GM12878 (cell line): ENCODE measurements around the gene NFS1. TPM values are rescaled to one million over a fixed set of nuclear protein-coding genes. Genes with fewer than 3 reads are reported as not detected.
A peak's percentile ranks its signal among the peaks of the same experiment; 100 is the strongest.

Experiments used
- FOXK2 ChIP-seq: fragments of 450-650 bp; IDR thresholded peaks from 2 replicates; pipeline ENCODE4 v1.6.1; 2017; ENCODE audit warnings: mild to moderate bottlenecking, moderate library complexity
- GABPA ChIP-seq: IDR thresholded peaks from 2 replicates; pipeline ENCODE4 v1.6.1; 2014; ENCODE audit warnings: antibody characterized with exemption, low read depth, mild to moderate bottlenecking, inconsistent platforms
- JUND ChIP-seq: IDR thresholded peaks from 2 replicates; pipeline ENCODE4 v1.6.1; 2012; ENCODE audit warnings: low read depth, mild to moderate bottlenecking, low read length, improper control_type of control experiment, moderate library complexity
- KDM1A ChIP-seq: fragments of 200-600 bp; sonication (generic); IDR thresholded peaks from 2 replicates; pipeline ENCODE4 v1.6.1; 2016; ENCODE audit warnings: borderline replicate concordance
- MEF2A ChIP-seq: IDR thresholded peaks from 2 replicates; pipeline ENCODE4 v1.6.1; 2011; ENCODE audit warnings: low read depth, mild to moderate bottlenecking, low read length, moderate library complexity; ENCODE audit not compliant: insufficient read depth
- NFXL1 ChIP-seq: fragments of 450-650 bp; IDR thresholded peaks from 2 replicates; pipeline ENCODE4 v1.6.1; 2017; ENCODE audit warnings: antibody characterized with exemption, mild to moderate bottlenecking, borderline replicate concordance
- NR2F1 ChIP-seq: fragments of 450-650 bp; conservative IDR thresholded peaks from 2 replicates; pipeline ENCODE4 v1.6.1; 2017; ENCODE audit warnings: mild to moderate bottlenecking
- SRF ChIP-seq, 2 experiments: IDR thresholded peaks; 2 replicates each; pipeline ENCODE4 v1.6.1; 2011; ENCODE audit warnings: low read depth in 2 of 2, low read length in 2 of 2, mild to moderate bottlenecking in 1 of 2, moderate library complexity in 1 of 2
- polyA plus RNA-seq, 11 experiments: library from polyadenylated mRNA; depleted of rRNA in 4 of 11; unstranded in 6 of 11; stranded (reverse) in 5 of 11; fragments of >200 nt; fragmentation: Nextera tagmentation in 4 of 11; fragmentation: Illumina TruSeq in 1 of 11; extraction: Ambion mirVana in 4 of 11; extraction: Trizol in 1 of 11; gene quantifications; 1 replicate in 1 of 11; 2 replicates in 10 of 11; pipeline versions ENCODE4 v1.2.1 to v1.2.3, GENCODE V29; 2011 to 2016; ENCODE audit warnings: inconsistent platforms in 2 of 11, missing spikeins in 2 of 11, low read depth in 1 of 11
- total RNA-seq, 4 experiments: library from RNA; depleted of rRNA in 3 of 4; stranded (reverse); fragments of >200 nt in 3 of 4; fragmentation: Illumina TruSeq in 1 of 4; extraction: Trizol in 1 of 4; gene quantifications; 2 replicates each; pipeline versions ENCODE4 v1.2.1 to v1.2.3, GENCODE V29; 2013 to 2021
- TF ChIP-seq, protein P1 (sequence below): fragments of 450-650 bp; IDR thresholded peaks from 2 replicates; pipeline ENCODE4 v1.6.1; 2017; ENCODE audit warnings: mild to moderate bottlenecking, moderate library complexity
- TF ChIP-seq, protein P2 (sequence below): fragments of 450-650 bp; IDR thresholded peaks from 2 replicates; pipeline ENCODE4 v1.6.1; 2014; ENCODE audit warnings: mild to moderate bottlenecking
- TF ChIP-seq, protein P3 (sequence below): fragments of 450-650 bp; formaldehyde crosslinking; IDR thresholded peaks from 2 replicates; pipeline ENCODE4 v1.4.0; 2022; ENCODE audit warnings: mild to moderate bottlenecking, moderate library complexity
- TF ChIP-seq, protein P4 (sequence below): IDR thresholded peaks from 2 replicates; pipeline ENCODE4 v1.6.1; 2012; ENCODE audit warnings: mild to moderate bottlenecking, low read depth, low read length
- TF ChIP-seq, protein P5 (sequence below): IDR thresholded peaks from 2 replicates; pipeline ENCODE4 v1.6.1; 2011; ENCODE audit warnings: low read depth, mild to moderate bottlenecking, low read length, moderate library complexity, borderline replicate concordance; ENCODE audit errors: extremely low read depth
- TF ChIP-seq, protein P6 (sequence below): IDR thresholded peaks from 2 replicates; pipeline ENCODE4 v1.6.1; 2011; ENCODE audit warnings: borderline replicate concordance, low read depth, mild to moderate bottlenecking, moderate library complexity, mixed read lengths, low read length; ENCODE audit not compliant: insufficient read depth; ENCODE audit errors: extremely low read length

The NFS1 gene
- total and polyA plus RNA-seq, 10 of the 15 experiments (the other 5 are each of a cell fraction or from before 2014, with no cell fraction given), result 9.2 to 74.1 (median 38.6) TPM

DNA sequence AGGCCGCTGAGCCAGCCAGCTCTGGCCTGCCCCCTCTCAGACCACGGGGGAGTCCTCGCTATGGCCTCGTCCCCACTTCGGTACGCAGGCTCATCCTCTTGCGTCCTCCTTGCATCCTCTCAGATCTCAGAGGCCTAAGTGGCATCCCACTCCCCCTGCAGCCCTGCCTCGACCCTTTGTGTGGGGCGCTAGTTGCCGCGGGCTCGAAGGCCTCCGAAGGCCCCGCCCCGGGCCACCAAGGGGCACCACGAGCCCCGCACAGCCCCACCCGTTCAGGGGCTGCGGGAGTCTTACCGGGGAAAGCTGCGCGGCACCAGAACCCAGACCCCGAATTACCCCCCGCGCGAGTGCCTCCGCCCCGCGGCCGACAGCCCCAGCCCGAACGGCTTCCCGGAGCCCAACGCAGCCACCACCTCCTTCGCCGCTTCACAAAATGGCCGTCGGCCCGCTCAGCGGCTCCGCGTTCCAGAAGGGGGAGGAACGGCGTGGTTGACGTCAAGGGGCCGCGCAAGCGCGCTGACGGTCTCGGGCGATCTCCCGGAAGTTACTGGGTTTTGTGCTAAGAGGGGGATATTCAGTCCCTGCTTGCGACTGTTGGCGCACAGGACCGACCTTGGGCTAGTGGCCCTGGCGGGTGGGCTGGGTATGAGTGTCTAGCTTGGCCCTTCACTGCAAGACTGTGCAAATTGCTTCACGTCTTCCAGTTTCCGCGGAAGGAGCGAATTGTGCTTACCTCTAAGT lies 34.5 kb downstream of the NFS1 start, which contains the start of the genes CPNE1 and RBM12 (continued):
- TF ChIP-seq, protein P1, sequence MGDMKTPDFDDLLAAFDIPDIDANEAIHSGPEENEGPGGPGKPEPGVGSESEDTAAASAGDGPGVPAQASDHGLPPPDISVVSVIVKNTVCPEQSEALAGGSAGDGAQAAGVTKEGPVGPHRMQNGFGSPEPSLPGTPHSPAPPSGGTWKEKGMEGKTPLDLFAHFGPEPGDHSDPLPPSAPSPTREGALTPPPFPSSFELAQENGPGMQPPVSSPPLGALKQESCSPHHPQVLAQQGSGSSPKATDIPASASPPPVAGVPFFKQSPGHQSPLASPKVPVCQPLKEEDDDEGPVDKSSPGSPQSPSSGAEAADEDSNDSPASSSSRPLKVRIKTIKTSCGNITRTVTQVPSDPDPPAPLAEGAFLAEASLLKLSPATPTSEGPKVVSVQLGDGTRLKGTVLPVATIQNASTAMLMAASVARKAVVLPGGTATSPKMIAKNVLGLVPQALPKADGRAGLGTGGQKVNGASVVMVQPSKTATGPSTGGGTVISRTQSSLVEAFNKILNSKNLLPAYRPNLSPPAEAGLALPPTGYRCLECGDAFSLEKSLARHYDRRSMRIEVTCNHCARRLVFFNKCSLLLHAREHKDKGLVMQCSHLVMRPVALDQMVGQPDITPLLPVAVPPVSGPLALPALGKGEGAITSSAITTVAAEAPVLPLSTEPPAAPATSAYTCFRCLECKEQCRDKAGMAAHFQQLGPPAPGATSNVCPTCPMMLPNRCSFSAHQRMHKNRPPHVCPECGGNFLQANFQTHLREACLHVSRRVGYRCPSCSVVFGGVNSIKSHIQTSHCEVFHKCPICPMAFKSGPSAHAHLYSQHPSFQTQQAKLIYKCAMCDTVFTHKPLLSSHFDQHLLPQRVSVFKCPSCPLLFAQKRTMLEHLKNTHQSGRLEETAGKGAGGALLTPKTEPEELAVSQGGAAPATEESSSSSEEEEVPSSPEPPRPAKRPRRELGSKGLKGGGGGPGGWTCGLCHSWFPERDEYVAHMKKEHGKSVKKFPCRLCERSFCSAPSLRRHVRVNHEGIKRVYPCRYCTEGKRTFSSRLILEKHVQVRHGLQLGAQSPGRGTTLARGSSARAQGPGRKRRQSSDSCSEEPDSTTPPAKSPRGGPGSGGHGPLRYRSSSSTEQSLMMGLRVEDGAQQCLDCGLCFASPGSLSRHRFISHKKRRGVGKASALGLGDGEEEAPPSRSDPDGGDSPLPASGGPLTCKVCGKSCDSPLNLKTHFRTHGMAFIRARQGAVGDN, result peak; percentile 94
- TF ChIP-seq SRF (IDR thresholded peaks at IDR 0.05; ENCODE audit: low read depth in 2 of 2, low read length in 2 of 2) (no peak), JUND (peak; percentile 59; the same call in 1 of the 2 replicates), GABPA (no peak), NFXL1 (no peak), FOXK2 (peak; percentile 89), KDM1A (no peak), MEF2A (no peak), NR2F1 (peak; percentile 85)
- TF ChIP-seq, protein P2, sequence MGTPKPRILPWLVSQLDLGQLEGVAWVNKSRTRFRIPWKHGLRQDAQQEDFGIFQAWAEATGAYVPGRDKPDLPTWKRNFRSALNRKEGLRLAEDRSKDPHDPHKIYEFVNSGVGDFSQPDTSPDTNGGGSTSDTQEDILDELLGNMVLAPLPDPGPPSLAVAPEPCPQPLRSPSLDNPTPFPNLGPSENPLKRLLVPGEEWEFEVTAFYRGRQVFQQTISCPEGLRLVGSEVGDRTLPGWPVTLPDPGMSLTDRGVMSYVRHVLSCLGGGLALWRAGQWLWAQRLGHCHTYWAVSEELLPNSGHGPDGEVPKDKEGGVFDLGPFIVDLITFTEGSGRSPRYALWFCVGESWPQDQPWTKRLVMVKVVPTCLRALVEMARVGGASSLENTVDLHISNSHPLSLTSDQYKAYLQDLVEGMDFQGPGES, result 0 out of 2 replicates have a peak, but pooled peaks have one; percentile 13
- TF ChIP-seq, protein P3, sequence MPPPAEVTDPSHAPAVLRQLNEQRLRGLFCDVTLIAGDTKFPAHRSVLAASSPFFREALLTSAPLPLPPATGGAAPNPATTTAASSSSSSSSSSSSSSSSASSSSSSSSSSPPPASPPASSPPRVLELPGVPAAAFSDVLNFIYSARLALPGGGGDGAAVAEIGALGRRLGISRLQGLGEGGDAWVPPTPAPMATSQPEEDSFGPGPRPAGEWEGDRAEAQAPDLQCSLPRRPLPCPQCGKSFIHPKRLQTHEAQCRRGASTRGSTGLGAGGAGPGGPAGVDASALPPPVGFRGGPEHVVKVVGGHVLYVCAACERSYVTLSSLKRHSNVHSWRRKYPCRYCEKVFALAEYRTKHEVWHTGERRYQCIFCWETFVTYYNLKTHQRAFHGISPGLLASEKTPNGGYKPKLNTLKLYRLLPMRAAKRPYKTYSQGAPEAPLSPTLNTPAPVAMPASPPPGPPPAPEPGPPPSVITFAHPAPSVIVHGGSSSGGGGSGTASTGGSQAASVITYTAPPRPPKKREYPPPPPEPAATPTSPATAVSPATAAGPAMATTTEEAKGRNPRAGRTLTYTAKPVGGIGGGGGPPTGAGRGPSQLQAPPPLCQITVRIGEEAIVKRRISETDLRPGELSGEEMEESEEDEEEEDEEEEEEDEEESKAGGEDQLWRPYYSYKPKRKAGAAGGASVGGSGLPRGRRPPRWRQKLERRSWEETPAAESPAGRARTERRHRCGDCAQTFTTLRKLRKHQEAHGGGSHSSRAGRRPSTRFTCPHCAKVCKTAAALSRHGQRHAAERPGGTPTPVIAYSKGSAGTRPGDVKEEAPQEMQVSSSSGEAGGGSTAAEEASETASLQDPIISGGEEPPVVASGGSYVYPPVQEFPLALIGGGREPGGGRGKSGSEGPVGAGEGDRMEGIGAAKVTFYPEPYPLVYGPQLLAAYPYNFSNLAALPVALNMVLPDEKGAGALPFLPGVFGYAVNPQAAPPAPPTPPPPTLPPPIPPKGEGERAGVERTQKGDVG (CRISPR knock-in tag), result no peak
- TF ChIP-seq, protein P4, sequence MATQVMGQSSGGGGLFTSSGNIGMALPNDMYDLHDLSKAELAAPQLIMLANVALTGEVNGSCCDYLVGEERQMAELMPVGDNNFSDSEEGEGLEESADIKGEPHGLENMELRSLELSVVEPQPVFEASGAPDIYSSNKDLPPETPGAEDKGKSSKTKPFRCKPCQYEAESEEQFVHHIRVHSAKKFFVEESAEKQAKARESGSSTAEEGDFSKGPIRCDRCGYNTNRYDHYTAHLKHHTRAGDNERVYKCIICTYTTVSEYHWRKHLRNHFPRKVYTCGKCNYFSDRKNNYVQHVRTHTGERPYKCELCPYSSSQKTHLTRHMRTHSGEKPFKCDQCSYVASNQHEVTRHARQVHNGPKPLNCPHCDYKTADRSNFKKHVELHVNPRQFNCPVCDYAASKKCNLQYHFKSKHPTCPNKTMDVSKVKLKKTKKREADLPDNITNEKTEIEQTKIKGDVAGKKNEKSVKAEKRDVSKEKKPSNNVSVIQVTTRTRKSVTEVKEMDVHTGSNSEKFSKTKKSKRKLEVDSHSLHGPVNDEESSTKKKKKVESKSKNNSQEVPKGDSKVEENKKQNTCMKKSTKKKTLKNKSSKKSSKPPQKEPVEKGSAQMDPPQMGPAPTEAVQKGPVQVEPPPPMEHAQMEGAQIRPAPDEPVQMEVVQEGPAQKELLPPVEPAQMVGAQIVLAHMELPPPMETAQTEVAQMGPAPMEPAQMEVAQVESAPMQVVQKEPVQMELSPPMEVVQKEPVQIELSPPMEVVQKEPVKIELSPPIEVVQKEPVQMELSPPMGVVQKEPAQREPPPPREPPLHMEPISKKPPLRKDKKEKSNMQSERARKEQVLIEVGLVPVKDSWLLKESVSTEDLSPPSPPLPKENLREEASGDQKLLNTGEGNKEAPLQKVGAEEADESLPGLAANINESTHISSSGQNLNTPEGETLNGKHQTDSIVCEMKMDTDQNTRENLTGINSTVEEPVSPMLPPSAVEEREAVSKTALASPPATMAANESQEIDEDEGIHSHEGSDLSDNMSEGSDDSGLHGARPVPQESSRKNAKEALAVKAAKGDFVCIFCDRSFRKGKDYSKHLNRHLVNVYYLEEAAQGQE, result no peak
- TF ChIP-seq, protein P5, sequence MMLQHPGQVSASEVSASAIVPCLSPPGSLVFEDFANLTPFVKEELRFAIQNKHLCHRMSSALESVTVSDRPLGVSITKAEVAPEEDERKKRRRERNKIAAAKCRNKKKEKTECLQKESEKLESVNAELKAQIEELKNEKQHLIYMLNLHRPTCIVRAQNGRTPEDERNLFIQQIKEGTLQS, result no peak
- TF ChIP-seq, protein P6, sequence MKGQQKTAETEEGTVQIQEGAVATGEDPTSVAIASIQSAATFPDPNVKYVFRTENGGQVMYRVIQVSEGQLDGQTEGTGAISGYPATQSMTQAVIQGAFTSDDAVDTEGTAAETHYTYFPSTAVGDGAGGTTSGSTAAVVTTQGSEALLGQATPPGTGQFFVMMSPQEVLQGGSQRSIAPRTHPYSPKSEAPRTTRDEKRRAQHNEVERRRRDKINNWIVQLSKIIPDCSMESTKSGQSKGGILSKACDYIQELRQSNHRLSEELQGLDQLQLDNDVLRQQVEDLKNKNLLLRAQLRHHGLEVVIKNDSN, result no peak
